Measurements from ENCODE around the gene LRRC42.
"Not testable (repeated sequence)": the region's sequence is repeated elsewhere in the genome, so short reads cannot be mapped to it uniquely, and the experiment has no call there.

Gene LRRC42

DNA sequence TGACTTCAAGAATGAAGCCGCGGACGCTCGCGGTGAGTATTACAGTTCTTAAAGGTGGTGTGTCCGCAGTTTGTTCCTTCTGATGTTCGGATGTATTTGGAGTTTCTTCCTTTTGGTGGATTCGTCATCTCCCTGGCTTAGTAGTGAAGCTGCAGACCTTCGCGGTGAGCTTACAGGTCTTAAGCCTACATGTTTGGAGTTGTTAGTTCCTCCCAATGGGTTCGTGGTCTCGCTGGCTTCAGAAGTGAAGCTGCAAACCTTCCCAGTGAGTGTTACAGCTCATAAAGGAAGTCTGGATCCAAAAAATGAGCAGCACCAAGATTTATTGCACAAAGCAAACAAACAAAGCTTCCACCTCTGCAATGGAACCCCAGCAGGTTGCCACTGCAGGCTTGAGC, 57.1 kb downstream of the LRRC42 start:
- no peak for FAIRE-seq
- no peak for DNase-seq (ENCODE audit: insufficient read length, low spot score)

DNA sequence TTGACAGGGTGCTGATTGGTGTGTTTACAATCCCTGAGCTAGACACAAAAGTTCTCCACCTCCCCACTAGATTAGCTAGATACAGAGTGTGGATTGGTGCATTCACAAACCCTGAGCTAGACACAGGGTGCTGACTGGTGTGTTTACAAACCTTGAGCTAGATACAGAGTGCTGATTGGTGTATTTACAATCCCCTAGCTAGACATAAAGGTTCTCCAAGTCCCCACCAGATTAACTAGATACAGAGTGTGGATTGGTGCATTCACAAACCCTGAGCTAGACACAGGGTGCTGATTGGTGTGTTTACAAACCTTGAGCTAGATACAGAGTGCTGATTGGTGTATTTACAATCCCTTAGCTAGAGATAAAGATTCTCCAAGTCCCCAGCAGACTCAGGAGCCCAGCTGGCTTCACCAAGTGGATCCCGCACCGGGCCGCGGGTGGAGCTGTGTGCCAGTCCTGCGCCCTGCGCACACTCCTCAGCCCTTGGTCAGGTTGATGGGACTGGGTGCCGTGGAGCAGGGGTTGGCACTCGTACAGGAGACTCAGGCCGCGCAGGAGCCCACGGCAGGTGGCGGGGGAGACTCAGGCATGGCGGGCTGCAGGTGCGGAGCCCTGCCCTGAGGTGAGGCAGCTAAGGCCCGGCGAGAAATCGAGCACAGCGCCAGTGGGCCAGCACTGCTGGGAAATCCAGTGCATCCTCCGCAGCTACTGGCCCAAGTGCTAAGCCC, 57.8 kb downstream of the LRRC42 start:
- not testable (repeated sequence) for FAIRE-seq; DNase-seq (ENCODE audit: insufficient read length, low spot score)

GRCh38 chr1:54004481-54005049, 58.4 kb downstream of the LRRC42 start:
- FAIRE-seq (no peak), DNase-seq (ENCODE audit: insufficient read length, low spot score) (no peak)

DNA sequence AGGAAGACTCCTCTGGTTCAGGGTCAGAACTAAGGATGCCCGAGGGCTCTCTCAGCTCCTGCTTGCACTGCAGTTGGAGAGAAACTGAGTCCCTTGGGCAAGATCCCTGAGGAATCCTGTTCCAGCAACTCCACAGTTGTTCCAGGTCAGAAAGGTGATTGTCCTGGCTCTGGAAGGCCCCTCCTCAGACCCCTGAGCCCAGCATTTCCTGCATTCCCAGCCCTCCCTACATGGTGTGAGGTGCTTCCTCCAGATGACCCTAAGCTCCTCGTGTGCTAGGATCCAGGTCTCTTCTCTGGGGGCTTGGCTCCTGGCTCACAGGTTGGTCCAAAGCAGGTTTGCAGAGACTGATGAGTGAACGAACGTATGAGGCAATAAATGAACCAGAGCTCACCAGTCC, 60.4 kb downstream of the LRRC42 start:
- FAIRE-seq (no peak), DNase-seq (ENCODE audit: insufficient read length, low spot score) (no peak)

DNA sequence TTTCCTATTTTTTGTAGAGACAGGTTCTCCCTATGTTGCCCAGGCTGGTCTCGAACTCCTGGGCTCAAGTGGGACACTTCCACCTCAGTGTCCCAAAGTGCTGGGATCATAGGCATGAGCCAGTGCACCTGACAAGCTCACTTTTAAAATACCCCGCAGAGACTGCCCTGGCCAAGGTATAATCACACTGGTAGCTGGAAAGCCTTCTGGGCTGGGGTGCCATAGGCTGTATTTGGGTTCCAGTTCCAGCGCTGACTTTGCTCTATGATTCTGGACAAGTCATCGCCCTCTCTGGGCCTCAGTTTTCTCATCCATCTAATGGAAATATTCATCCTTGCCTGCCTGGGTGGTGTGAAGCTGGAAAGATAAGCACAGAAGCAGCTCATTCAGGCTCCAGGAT, 61.5 kb downstream of the LRRC42 start:
- FAIRE-seq (no peak), DNase-seq (ENCODE audit: insufficient read length, low spot score) (no peak)

DNA sequence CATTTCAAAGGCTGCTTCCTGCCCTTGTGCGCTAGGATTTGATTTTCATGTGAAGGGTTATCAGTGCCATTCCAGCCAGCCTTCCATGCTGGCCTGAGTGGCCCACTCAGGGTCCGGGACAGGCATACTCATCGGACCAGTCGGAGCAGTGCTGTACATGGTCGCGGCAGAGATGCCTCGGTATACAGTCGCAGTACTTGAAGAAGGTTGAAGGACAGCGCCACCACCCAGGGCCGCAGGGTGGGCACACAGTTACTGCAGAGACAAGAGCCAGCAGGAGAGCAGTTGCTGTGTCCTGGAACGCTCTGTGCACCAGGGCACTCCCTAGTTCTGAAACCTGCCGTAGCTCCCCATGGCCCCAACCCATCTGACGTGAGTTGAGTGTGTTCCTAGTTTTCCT, 62.7 kb downstream of the LRRC42 start:
- no peak for FAIRE-seq
- no peak for DNase-seq (ENCODE audit: insufficient read length, low spot score)

- FAIRE-seq (no peak), DNase-seq (ENCODE audit: insufficient read length, low spot score) (no peak)
These were observed 63.3 kb downstream of the LRRC42 start for GRCh38 chr1:54009406-54009805.

GRCh38 chr1:54010415-54011117, 64.4 kb downstream of the LRRC42 start:
- DNase-seq (ENCODE audit: insufficient read length, low spot score) (no peak), FAIRE-seq (no peak)

GRCh38 chr1:54011316-54012007, 65.3 kb downstream of the LRRC42 start:
- FAIRE-seq (no peak), DNase-seq (ENCODE audit: insufficient read length, low spot score) (no peak)

GRCh38 chr1:54012008-54012325, 65.8 kb downstream of the LRRC42 start:
- no peak for FAIRE-seq

DNA sequence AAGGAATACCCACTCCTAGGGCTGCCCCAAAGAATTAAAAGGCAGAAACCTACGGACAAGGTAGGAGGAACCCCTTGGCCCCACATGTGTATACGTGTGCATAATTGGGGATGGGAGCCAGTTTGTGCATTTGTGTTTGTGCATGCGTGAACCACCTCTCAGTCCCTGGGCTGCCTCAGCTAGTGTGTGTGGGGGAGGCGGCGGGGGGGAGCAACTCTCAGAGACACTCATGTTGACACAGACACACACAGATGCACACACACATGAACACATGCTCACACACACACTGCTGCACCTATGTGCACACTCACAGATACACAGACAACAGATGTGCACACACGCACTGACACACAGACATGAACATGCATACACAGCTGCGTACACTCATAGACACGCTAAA, 66.7 kb downstream of the LRRC42 start:
- DNase-seq (ENCODE audit: insufficient read length, low spot score), result no peak
- FAIRE-seq, result no peak

More at GRCh38 chr1:54012008-54012325, 65.8 kb downstream of the LRRC42 start:
- DNase-seq (ENCODE audit: insufficient read length, low spot score), result no peak

GRCh38 chr1:54013393-54014008, 67.4 kb downstream of the LRRC42 start:
- DNase-seq (ENCODE audit: insufficient read length, low spot score) (no peak), FAIRE-seq (no peak)

DNA sequence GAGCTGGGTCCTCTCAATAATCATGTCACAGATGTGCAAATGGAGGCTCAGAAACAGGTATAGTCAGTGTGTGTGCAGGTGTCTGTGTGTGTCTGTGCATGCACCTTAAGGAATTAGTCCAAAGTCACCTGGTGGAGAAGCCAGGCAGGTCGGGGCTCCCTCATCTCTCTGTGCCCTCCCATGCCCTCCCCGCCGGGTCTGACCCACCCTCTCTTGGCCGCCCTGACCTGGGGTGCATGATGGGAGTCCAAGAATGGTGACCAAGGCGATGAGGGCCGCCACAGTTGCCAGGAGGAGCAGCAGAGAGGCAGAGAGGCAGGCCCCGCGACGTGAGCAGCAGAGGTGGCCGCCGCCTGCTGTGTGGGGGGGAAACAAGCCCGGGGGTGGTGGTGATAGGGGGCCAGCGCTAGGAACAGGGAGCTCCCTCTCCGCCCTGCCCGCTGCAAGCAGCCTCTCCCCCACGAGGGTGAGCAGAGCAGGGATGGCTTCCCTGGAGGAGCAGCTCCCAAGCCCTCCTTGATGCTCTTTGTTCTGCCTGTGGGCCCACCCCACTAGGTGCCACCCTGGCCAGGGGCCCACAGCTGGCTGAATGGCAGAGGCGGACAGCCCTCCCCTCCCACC, 68.0 kb downstream of the LRRC42 start:
- DNase-seq (ENCODE audit: insufficient read length, low spot score) (no peak), FAIRE-seq (no peak)

GRCh38 chr1:54016343-54017282, 70.5 kb downstream of the LRRC42 start:
- no peak for FAIRE-seq
- DNase-seq (ENCODE audit: insufficient read length, low spot score), result no peak

Data from HTR-8/SVneo (cell line).